ENCODE results near the gene ADAMTS12. TPM values are rescaled to one million over a fixed set of nuclear protein-coding genes. Genes with fewer than 3 reads are reported as not detected.

ADAMTS12 gene
- total RNA-seq, 1 donor from 2014 or later: not detected

DNA sequence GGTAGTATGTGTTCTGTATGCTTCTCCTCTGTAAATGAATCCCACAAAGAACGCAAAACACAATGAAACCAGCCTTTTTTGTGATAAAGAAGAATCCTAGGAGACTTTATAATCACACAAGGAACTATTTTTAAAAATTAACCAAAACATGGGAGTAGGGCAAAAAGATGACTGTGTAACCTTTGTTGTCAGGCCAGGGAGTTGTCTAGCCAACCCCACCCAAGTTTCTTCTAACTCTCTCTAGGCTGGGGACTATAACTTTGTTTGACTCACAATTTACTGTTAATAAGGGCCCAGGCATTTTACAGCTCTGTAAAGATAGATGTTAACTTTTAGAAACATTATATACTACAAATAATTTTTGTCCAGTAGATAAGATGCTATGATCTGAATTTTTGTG is 176.1 kb downstream of the ADAMTS12 start:
- DNase-seq (ENCODE audit: low read depth, low spot score): no peak

DNA sequence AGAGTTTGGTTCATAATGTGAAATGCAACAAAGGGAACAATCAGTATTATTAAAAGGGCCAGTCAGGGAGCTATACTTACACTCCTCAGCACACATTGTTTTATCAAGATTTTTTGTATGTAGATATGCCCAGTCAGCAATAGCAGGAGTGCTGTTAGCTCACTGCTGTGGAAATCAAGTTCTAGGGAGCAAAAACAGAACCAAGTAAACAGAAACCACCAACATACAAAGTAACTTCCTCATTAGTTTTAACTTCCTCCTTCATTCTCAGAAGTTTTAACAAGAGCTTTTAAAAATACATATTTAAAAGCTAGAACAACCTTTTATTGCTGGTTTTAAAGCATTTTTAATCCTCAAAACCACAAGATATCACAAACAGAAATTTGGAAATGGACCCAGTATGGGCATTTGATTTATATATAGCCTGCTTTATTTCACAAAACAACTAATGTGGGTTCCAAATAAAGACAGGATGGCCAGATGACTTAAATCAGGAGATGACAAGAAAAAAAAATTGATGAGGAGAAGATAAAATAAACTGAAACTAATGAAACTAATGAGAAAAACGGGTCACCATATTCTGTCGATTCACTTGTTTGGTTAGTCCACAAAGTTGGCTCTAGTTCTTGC is 178.5 kb downstream of the ADAMTS12 start:
- no peak for DNase-seq (ENCODE audit: low read depth, low spot score)

DNA sequence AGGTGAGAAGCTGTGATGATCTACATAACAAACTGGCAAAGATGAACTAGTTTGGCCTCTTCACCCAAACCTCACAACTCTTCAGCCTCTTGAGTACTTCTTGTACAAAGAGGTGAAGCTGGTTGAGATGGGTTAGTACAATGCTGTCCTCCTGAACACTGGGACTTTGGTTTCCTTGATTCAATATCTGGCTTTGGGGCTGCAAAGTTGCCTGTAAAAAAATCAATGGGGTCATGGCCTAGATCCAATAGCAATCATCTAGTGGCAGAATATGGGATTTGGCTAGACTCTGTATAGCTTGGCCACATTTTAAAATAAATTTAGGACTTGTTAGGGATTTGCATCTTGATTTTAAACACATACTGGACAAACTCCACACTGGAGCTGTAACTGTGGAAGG is 179.1 kb downstream of the ADAMTS12 start:
- DNase-seq (ENCODE audit: low read depth, low spot score): no peak

DNA sequence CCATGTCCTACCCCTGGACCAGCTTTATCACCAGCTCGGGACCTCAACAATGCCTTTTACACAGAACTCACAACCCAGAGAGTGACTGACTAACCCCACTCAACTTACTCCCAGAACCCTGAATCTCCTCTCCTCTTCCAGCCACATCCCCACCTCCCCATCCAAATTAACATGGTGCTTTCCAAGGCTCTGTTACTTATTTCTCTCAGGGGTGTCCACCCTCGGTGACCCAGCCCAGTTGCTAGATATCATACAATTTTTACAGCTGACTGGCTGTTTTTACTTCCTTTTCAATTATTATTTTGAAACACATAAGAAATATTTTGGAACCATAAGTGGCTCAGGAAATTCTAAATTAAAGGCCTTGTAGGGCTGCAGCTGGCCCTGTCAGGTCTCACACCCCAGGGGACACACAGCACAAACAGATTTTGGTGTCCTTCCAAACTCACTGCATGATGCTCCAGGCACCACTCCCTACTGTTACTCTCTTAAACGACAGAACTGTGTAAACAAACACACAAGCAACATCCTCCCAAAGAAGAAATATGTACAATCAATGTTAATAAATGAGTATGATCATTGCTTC is 180.6 kb downstream of the ADAMTS12 start:
- DNase-seq (ENCODE audit: low read depth, low spot score): no peak

DNA sequence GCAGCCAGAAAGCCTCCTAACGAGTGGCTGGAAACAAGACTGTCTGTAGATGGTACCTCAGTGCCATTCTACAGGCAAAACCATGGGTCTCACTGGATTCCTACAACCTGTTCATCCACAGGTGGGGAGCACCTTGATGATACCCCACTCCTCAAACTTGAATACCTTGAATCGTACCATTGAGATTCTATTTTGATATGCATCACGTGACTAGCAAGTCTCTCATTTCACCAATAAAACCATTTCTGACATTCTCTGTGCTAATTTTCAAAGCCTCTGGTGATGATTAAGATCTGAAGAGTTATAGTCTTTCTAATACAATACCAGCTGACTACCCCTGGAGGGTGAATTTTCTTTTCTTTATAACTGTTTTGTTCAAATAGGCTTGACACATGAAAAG is 188.9 kb downstream of the ADAMTS12 start:
- DNase-seq (ENCODE audit: low read depth, low spot score): no peak

DNA sequence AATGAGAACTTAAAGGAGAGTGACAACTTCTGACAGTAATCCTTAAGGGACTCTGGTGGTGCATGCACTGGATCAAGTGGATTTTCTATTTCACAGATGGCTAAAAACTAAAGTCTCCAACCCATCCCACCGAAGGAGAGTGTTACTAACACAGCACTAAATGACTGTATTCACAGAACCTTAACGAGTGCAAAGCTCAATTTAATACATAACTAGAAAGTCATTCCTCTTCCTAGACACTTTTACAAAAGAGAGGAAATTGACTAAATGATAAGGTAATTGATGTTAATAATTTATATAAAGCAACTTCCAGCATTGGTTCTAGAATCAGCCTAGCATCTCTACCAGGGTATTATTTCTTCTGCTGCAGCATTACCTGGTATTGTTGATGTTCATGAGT is 189.8 kb downstream of the ADAMTS12 start:
- DNase-seq (ENCODE audit: low read depth, low spot score): no peak

DNA sequence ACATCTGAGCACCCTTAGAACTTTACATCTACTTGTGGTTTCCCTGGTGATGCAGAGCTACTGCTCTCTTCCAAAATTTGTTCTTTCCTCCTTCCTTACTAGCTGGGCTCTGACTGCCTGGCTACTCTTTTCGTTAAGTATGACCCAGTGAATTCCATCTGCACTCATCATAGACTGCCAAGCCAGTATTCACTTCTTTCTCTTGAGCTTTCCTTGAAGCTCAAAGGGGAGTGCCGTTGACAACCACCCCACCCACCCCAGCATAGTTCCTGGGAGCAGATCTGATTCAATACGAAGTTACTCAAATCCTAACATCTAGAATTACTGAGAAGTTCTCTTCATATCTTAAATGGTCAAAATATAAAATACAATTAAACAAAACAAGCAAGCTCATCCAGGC is 190.5 kb downstream of the ADAMTS12 start:
- no peak for DNase-seq (ENCODE audit: low read depth, low spot score)

DNA sequence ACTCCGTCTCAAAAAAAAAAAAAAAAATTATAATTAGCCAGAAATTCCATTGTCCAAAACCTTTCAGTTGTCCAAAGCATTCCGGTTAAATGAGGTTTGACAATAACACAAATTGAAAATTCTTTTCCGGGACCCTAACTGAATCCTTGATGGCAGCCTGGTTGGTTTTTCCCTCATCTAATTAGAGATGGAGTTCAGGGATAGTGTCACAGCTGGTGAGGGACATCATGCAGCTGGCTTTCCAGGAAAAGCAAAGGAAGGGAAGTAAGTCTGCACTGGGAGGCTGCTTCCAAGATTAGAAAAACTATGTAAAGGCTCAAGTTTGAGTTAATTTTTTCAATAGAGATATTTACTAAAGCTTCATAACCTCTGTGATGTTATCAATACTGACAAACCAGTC is 195.4 kb downstream of the ADAMTS12 start:
- DNase-seq (ENCODE audit: low read depth, low spot score): no peak

DNA sequence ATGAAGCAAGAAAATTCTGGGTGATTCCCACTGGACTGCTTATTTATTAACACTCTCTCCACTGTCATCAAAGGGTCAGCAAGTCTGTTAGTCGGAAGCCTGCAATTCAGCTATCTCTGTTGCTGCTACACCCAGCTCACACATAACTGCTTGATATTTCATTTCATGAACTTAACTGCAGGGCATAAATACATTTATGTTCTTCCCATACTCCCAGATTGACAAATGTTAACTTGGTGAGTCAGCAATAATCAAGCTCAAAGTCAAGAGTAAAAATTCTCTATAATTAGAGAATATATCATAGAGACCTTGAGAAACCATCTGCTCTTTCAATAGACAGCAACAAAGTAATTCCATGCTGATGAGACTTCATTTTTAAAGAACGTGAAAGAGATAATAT is 198.8 kb downstream of the ADAMTS12 start:
- no peak for DNase-seq (ENCODE audit: low read depth, low spot score)

DNA sequence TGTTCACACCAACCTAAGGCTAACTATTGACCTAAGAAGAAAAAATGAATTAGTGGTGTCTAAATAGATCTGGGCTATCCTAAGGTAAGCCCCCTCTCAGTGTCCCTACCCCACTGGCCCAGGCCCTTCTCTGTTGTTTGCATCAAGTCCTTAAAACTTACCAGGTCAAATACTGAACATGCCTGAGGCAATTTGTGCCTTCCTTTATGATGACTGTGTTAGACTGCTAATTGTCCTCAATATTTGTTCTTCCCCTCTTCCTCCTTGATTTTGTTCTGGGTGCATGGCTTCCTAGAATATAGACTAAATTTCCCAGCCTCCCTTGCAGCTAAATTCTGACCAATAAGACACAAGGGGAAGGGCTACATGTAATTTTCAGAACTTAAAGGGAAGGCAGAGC is 199.9 kb downstream of the ADAMTS12 start:
- DNase-seq (ENCODE audit: low read depth, low spot score): no peak

DNA sequence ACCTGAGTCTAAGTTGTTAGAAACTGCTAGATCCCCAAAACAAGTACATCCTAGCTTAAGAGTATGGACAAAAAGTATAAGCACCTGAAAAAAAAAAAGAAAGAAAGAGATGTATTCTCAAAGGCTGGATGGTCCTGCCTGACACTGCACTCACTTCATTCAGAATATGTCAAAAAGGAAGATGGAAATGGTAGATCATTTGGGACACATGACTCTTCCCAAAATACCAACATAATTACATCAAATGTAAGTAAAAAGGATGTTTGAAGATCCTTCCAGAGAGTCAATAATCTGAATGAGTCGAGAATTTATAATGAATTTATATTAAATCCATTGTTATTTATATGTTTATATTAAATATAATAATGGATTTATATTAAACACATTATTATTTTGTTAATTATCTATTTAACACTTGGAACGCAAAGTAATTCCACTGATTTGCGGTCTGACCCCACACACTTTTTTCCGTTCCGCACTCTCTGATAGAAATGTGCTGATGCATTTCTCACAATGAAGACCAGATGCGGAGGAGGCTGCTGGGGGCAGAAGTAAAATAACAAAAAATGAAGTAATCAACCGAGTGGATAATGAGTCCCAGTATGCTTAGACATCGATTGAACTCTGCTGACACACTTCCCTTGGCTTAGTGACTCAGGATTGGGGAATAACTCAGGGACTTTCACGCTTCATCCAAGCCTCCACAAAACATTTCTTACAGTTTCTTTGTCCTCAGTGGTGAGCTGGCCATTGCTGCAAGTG is 201.2 kb downstream of the ADAMTS12 start:
- DNase-seq (ENCODE audit: low read depth, low spot score): no peak

DNA sequence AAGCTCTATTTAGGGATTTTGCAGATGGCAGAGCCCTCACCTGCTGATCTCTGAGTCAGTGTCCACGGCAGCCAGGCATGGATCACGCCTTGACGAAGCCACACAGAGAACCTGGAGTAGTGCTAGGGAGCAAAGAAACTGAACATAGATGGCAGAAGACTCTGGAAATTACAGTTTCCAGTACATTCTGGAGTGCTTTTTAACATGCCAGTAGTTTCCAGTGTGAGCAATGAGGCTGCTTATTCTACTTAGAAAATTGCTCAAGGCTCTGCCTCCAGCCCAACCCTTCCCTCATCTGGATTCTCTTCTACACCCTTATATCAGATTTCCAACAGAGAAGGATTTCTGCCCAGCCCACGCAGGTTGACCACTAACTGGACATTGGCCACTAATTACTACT is 203.3 kb downstream of the ADAMTS12 start:
- no peak for DNase-seq (ENCODE audit: low read depth, low spot score)

DNA sequence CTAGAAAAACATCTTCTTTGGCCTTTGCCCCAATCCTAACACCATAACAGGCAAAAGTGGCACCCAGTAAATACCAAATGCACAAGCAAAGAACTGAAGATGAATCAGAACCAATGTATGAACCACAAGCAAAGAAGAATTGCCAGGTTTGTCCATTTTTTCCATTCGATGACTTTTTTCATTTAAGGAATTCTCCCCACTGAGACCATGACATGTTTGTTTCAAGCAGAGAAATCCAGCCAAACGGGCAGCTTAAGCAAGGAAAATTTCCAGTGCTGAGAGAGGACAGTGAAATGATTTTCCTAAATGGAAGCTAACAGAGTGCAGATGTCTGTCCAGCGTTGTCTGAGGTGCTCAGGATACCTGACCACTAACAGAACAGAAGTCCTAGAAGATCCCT is 203.7 kb downstream of the ADAMTS12 start:
- DNase-seq (ENCODE audit: low read depth, low spot score): no peak

DNA sequence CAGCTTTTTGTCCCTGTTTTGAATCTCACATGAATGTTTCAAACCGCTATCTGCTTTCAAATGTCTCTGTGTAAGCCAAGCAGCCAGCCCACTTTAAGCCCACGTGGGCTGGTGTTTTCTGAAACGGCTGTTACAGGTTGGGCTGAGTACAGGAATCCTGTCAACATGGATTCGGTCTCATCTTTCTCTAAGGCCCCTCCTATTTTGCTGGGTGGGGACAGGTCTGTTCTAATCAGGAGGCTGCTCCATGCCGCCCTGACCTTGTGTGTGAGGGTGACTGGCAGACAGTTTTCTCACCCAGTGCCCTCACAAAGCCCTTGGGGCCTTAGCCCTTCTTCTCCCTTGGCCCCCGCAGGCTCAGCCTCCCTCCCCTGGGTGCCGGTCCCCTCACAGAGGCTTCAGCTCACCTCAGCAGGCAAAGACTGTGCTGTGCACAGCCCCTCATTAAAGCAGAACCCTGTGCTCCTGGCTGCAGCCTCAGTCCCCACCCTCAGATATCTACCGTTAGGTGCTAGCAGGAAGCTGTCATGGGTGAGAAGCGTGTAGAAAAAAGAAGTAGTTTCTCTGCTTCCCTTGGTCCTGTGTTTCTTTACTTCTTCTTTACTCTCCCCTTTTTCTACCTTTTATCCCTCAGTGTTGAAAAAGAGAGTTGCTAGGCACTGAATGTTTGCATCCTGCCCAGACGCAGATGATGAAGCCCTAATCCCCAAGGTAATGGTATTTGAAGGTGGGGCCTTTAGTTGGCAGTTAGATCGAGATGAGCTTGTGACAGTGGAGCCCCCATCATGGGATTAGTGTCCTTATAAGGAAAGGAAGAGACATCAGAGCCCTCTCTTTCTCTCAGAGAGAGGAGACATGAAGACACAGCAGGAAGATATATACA is 205.7 kb downstream of the ADAMTS12 start:
- no peak for DNase-seq (ENCODE audit: low read depth, low spot score)

DNA sequence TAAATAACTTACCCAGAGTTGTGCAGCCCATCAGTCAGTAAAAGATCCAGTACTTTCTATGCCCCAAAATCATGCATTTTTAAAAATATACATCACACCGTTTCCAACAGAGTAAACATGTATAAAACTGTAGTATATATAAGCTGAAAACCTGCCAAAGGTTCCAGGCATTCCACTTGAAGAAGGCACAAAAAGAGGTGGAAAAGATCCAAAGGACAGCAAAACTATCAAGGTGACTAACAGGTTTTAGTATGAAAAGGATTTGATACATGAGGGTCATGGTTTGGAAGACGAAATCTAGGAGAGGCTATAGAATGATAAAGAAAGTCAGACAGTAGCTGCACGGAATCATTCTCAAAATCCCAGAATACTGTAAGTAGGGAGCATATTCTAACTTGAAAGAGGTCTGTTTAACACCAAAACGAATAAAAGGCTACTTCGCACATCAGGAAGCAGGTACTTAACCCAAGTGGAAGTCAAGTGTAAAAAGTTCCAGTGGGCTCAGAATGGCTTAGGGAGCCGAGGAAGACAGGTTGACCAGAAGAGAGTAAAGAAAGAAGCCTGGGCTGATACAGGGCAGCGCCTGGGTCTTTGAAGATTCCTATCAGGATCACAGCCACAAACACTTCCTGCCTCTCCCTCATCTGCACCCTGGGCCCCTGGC is 207.2 kb downstream of the ADAMTS12 start:
- DNase-seq (ENCODE audit: low read depth, low spot score): no peak

DNA sequence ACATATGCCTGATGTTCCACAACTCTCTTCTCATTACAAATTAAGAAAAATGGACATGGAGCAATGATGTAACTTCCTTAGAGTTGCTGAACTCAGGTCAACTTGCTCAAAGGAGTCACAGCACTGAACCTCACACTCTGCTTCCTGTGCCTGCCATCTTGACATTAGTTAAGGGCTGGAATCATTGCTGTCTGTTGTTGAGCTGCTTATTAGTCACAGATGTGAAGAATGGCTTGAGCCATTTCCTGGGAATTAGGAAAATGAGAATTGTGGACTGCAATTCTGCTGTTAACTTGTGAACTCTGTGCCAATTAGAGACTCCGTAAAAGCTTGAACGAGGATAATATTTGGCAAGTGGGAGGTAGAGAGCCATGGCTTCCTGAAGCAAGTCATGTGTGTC is 212.0 kb downstream of the ADAMTS12 start:
- DNase-seq (ENCODE audit: low read depth, low spot score): no peak

DNA sequence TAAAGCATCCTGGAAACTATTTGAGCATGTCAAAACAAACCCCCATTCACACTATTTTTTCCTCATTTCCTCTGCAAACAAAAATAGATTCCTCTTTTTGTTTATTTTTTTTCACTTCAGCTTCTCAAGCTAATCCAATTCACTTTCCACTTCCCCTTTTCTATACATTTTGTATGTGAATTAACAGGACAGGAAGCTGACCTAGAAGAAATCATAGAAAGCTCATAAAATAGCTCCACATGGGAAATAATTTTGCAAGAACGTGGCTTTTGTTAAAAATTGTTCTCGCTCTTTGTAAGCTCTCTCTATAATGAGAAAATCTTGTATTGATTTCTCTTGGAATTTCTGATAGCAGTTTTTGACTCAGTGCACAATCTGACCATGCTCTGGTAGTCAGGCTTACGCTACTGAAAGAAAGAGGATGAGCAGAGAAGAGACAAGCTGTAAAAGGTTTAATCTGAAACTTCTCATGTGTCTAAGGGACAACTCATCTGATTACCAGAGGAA is 215.8 kb downstream of the ADAMTS12 start:
- DNase-seq (ENCODE audit: low read depth, low spot score): no peak

DNA sequence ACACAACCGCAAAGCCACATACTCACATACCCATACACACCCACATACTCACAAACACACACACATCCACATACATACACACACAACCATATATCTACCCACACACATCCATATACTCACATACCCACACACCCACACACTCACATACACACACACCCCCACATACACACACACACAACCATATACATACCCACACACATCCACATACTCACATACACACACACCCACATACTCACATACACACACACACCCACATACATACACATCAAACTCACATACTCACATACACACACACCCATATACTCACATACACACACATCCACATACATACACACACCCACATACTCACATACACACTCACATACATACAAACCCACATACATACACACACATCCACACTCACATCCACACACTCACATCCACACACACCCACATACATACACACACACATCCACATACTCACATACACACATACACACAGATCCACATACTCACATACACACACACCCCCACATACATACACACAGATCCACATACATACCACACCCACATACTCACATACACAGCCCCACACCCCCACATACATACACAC is 220.0 kb downstream of the ADAMTS12 start:
- no peak for DNase-seq (ENCODE audit: low read depth, low spot score)

DNA sequence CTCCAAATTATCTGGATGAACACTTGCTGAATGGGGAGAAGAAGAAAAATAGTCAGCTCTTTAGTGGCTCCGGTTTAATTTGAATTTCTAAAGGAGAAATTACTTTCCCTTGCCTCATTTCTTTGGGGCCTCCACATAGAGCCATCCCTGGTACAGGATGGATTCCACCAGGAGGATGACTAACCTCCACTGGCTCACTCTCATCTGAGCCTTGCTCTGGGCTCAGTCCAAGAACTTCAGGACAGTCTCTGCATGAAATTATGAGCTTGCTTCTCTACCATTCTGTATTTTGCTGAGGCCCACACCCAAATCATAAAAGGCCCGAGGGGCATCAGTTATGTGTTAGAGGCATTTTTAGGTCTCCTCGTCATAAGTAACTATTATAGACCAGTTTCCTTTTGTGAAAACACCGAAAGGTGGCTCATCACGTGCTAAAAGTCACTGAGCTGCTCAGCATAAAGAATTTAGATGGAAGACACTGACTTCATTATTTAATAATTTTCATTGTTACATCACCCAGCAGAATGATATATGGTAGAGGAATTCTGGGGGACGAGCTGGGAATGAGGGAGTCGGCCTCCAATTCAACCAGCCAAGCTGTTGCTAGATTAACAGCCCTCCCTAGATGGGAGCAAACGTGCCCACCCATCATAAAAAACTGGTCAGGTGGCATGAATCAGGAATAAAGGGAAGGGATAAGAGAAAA is 228.9 kb downstream of the ADAMTS12 start:
- no peak for DNase-seq (ENCODE audit: low read depth, low spot score)

DNA sequence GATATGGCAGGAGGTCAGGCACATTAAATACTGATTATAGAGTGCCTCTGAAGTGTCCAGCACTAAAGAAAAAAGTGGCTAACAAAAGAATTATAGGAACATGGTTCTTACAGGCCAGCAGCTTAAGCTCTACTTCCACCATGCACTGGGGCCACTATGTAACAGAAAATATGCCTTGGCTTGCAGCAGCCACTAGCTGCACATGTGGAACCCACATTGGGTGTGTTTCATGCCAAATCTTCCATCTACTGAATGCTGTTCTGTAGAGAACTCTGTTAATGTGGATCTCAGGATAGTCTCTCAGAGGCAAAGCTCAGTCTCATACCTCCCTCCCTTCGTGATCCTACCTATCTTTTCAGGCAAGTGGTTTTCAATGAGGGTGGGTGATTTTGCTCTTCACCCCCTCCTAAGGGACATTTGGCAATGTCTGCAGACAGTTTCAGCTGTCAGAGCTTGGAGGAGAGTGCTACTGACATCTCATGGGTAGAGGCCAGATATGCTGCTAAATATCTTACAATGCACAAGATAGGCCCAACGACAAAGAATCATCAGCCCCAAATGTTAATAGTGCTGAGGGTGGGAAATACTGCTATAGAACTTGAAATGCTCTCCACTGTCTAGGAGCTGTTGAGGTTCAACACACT is 232.1 kb downstream of the ADAMTS12 start:
- no peak for DNase-seq (ENCODE audit: low read depth, low spot score)

Data from pulmonary artery endothelial cell (primary cell).